H1 (cell line): ENCODE results near the gene ADAMTS6. TPM values are rescaled to one million over a fixed set of nuclear protein-coding genes. Genes with fewer than 3 reads are reported as not detected.
A peak's percentile ranks its signal among the peaks of the same experiment; 100 is the strongest.

Experiments used
- CTCF ChIA-PET: fragments of 300-600 bp; sonication (Branson Sonifier 250); formaldehyde crosslinking; loops from one replicate; lab custom pipeline; 2021; ENCODE audit not compliant: partially characterized antibody; lab: Charles Lee
- POLR2A ChIA-PET: fragments of 300-600 bp; sonication (Branson Sonifier 250); formaldehyde crosslinking; loops from one replicate; lab custom pipeline; 2021; ENCODE audit warnings: inconsistent platforms; ENCODE audit not compliant: partially characterized antibody; lab: Charles Lee
- DNase-seq, 2 experiments: peaks; one replicate each; pipeline versions ENCODE4 v3.0.0 to v3.0.0-alpha.2; 2010 to 2022; ENCODE audit warnings: low spot score in 2 of 2, low read depth in 1 of 2, mixed read lengths in 1 of 2
- FAIRE-seq: peaks from 2 replicates; lab custom pipeline; 2011; peaks lifted over from hg19 to GRCh38; lab: Jason Lieb, UNC
- H2AFZ ChIP-seq: 2 replicates; pipeline ENCODE4 v1.8.1; 2012; ENCODE audit warnings: low read length, inconsistent platforms
- H2AK5ac ChIP-seq: 2 replicates; pipeline ENCODE4 v1.6.1; 2013; ENCODE audit warnings: low read depth, low read length
- H2BK120ac ChIP-seq: replicated peaks from 2 replicates; pipeline ENCODE3; 2013; ENCODE audit warnings: low read depth, low read length, inconsistent platforms
- H2BK12ac ChIP-seq: 2 replicates; pipeline ENCODE4 v1.6.1; 2013; ENCODE audit warnings: low read depth, low read length
- H2BK15ac ChIP-seq: 2 replicates; pipeline ENCODE4 v1.6.1; 2013; ENCODE audit warnings: low read length
- H2BK20ac ChIP-seq: 2 replicates; pipeline ENCODE4 v1.6.1; 2013; ENCODE audit warnings: low read length
- H2BK5ac ChIP-seq: 2 replicates; pipeline ENCODE4 v1.6.1; 2013; ENCODE audit warnings: low read depth, low read length
- H3K14ac ChIP-seq: 2 replicates; pipeline ENCODE4 v1.6.1; 2013; ENCODE audit warnings: inconsistent platforms; ENCODE audit not compliant: insufficient read length
- H3K18ac ChIP-seq: 2 replicates; pipeline ENCODE4 v1.6.1; 2013; ENCODE audit warnings: low read length; ENCODE audit errors: extremely low read depth
- H3K23ac ChIP-seq: 2 replicates; pipeline ENCODE4 v1.6.1; 2013; ENCODE audit warnings: inconsistent platforms; ENCODE audit not compliant: insufficient read length
- H3K23me2 ChIP-seq: 2 replicates; pipeline ENCODE4 v1.6.1; 2013; ENCODE audit warnings: low read depth, low read length
- H3K27ac ChIP-seq: 2 replicates; pipeline ENCODE4 v1.6.1; 2011; ENCODE audit warnings: low read depth, low read length, inconsistent platforms
- H3K27me3 ChIP-seq, 4 experiments: replicated peaks in 1 of 4; 1 replicate in 1 of 4; 2 replicates in 3 of 4; pipeline versions ENCODE4 v1.6.1 to v1.8.1; 2011 to 2013; ENCODE audit warnings: low read length in 3 of 4, mild to moderate bottlenecking in 3 of 4, inconsistent platforms in 2 of 4, mixed read lengths in 2 of 4, moderate library complexity in 1 of 4; ENCODE audit not compliant: control insufficient read depth in 3 of 4, insufficient read depth in 3 of 4; ENCODE audit errors: extremely low read depth in 1 of 4
- H3K36me3 ChIP-seq, 4 experiments: 2 replicates each; pipeline versions ENCODE4 v1.6.1 to v1.8.1; 2011 to 2013; ENCODE audit warnings: mild to moderate bottlenecking in 4 of 4, low read length in 3 of 4, moderate library complexity in 2 of 4, control low read depth in 1 of 4, inconsistent platforms in 1 of 4; ENCODE audit not compliant: insufficient read depth in 4 of 4, control insufficient read depth in 2 of 4
- H3K4ac ChIP-seq: replicated peaks from 2 replicates; pipeline ENCODE3; 2013; ENCODE audit warnings: low read length, low read depth, mixed read lengths, inconsistent platforms; ENCODE audit not compliant: insufficient read length
- H3K4me1 ChIP-seq, 4 experiments: replicated peaks in 1 of 4; 1 replicate in 1 of 4; 2 replicates in 3 of 4; pipeline versions ENCODE4 v1.6.1 to v1.8.1; 2011 to 2013; ENCODE audit warnings: low read length in 3 of 4, inconsistent platforms in 2 of 4, mixed read lengths in 1 of 4; ENCODE audit not compliant: insufficient read depth in 4 of 4, control insufficient read depth in 3 of 4
- H3K4me2 ChIP-seq, 2 experiments: 2 replicates each; pipeline versions ENCODE4 v1.6.1 to v1.8.1; 2011 to 2013; ENCODE audit warnings: low read depth in 2 of 2, low read length in 2 of 2, control low read depth in 1 of 2, inconsistent platforms in 1 of 2, mild to moderate bottlenecking in 1 of 2; ENCODE audit not compliant: insufficient read depth in 1 of 2
- H3K4me3 ChIP-seq, 4 experiments: fragments of 200-600, 300-600 bp in 1 of 4; sonication (generic), shearing (Covaris generic), sonication (Bioruptor Twin) in 1 of 4; 2 replicates each; pipeline versions ENCODE4 v1.5.1 to v1.8.1; 2011 to 2016; ENCODE audit warnings: low read length in 4 of 4, low read depth in 3 of 4, control low read depth in 2 of 4, inconsistent platforms in 2 of 4, mild to moderate bottlenecking in 2 of 4, mixed read lengths in 1 of 4, moderate library complexity in 1 of 4; ENCODE audit not compliant: insufficient read depth in 2 of 4; ENCODE audit errors: extremely low read depth in 1 of 4
- H3K56ac ChIP-seq: replicated peaks from 2 replicates; pipeline ENCODE3; 2013; ENCODE audit warnings: low read depth, mild to moderate bottlenecking, mixed read lengths, low read length, inconsistent platforms; ENCODE audit not compliant: insufficient read length
- H3K79me1 ChIP-seq: 2 replicates; pipeline ENCODE4 v1.6.1; 2013; ENCODE audit warnings: low read depth, low read length, control low read depth
- H3K79me2 ChIP-seq, 2 experiments: 2 replicates each; pipeline versions ENCODE4 v1.6.1 to v1.8.1; 2012 to 2013; ENCODE audit warnings: low read length in 2 of 2, mild to moderate bottlenecking in 2 of 2, inconsistent platforms in 1 of 2; ENCODE audit not compliant: insufficient read depth in 2 of 2, control insufficient read depth in 1 of 2
- H3K9ac ChIP-seq, 4 experiments: replicated peaks in 1 of 4; 1 replicate in 1 of 4; 2 replicates in 3 of 4; pipeline versions ENCODE4 v1.6.1 to v1.8.1; 2011 to 2013; ENCODE audit warnings: low read depth in 3 of 4, low read length in 3 of 4, control low read depth in 2 of 4, mild to moderate bottlenecking in 2 of 4, moderate library complexity in 2 of 4, inconsistent platforms in 1 of 4; ENCODE audit errors: extremely low read depth in 1 of 4
- H3K9me3 ChIP-seq, 2 experiments: 2 replicates each; pipeline versions ENCODE4 v1.6.1 to v1.8.1; 2012 to 2013; ENCODE audit warnings: mild to moderate bottlenecking in 2 of 2, moderate library complexity in 2 of 2, control low read depth in 1 of 2, inconsistent platforms in 1 of 2, low read depth in 1 of 2, low read length in 1 of 2, mixed read lengths in 1 of 2; ENCODE audit not compliant: insufficient read depth in 2 of 2
- H4K20me1 ChIP-seq, 2 experiments: replicated peaks in 1 of 2; 2 replicates each; pipeline versions ENCODE3 to v1.8.1; 2011 to 2013; ENCODE audit warnings: inconsistent platforms in 2 of 2, low read length in 2 of 2, mild to moderate bottlenecking in 1 of 2; ENCODE audit not compliant: insufficient read depth in 2 of 2, control insufficient read depth in 1 of 2
- H4K5ac ChIP-seq: 2 replicates; pipeline ENCODE4 v1.6.1; 2013; ENCODE audit warnings: low read length, low read depth, mixed read lengths, inconsistent platforms; ENCODE audit not compliant: insufficient read length
- H4K8ac ChIP-seq: 2 replicates; pipeline ENCODE4 v1.8.0; 2013; ENCODE audit warnings: mild to moderate bottlenecking, moderate library complexity, low read length, inconsistent platforms; ENCODE audit not compliant: insufficient read depth; ENCODE audit errors: extremely low read depth
- H4K91ac ChIP-seq: replicated peaks from 2 replicates; pipeline ENCODE3; 2013; ENCODE audit warnings: low read length, mixed read lengths, inconsistent platforms; ENCODE audit not compliant: insufficient read length
- HDAC6 ChIP-seq: IDR thresholded peaks from one replicate; pipeline ENCODE4 v1.7.1; 2012; ENCODE audit warnings: low read depth, mild to moderate bottlenecking, inconsistent platforms, low read length, moderate library complexity
- KDM4A ChIP-seq: IDR thresholded peaks from one replicate; pipeline ENCODE4 v1.7.1; 2012; ENCODE audit warnings: low read depth, mild to moderate bottlenecking, moderate library complexity, low read length, inconsistent platforms; ENCODE audit not compliant: severe bottlenecking
- NRF1 ChIP-seq: IDR thresholded peaks from 2 replicates; pipeline ENCODE4 v1.6.1; 2011; ENCODE audit warnings: mild to moderate bottlenecking, low read depth, low read length, improper control_type of control experiment
- PHF8 ChIP-seq: fragments of 200-600 bp; sonication (generic); conservative IDR thresholded peaks from 2 replicates; pipeline ENCODE4 v1.7.1; 2012; ENCODE audit warnings: low read depth, mild to moderate bottlenecking, inconsistent platforms, low read length, moderate library complexity
- POLR2AphosphoS5 ChIP-seq: IDR thresholded peaks from 2 replicates; pipeline ENCODE4 v1.6.1; 2011; ENCODE audit warnings: low read depth, low read length
- RAD21 ChIP-seq, 2 experiments: IDR thresholded peaks in 1 of 2; conservative IDR thresholded peaks in 1 of 2; 2 replicates each; pipeline ENCODE4 v1.6.1; 2011; ENCODE audit warnings: low read depth in 2 of 2, low read length in 2 of 2, improper control_type of control experiment in 1 of 2, inconsistent platforms in 1 of 2, mild to moderate bottlenecking in 1 of 2, moderate library complexity in 1 of 2
- SIN3A ChIP-seq, 2 experiments: IDR thresholded peaks in 1 of 2; conservative IDR thresholded peaks in 1 of 2; 2 replicates each; pipeline ENCODE4 v1.6.1; 2011 to 2012; ENCODE audit warnings: low read length in 2 of 2, improper control_type of control experiment in 1 of 2, low read depth in 1 of 2, mild to moderate bottlenecking in 1 of 2
- USF2 ChIP-seq: IDR thresholded peaks from 2 replicates; pipeline ENCODE4 v1.6.1; 2011; ENCODE audit warnings: low read length, improper control_type of control experiment
- WGBS, 2 experiments: shearing (Covaris generic) in 1 of 2; methylation state at CpG; one replicate each; pipeline versions ENCODE4 v1.1.6 to v1.1.7; 2013 to 2015; ENCODE audit warnings: low lambda C conversion rate in 2 of 2, mixed read lengths in 2 of 2, inconsistent platforms in 1 of 2, low coverage in 1 of 2, missing lambda C conversion rate in 1 of 2; ENCODE audit not compliant: insufficient replicate concordance in 2 of 2, insufficient coverage in 1 of 2, insufficient read length in 1 of 2; ENCODE audit errors: extremely low coverage in 1 of 2, missing lambda C conversion rate in 1 of 2; 5-methylcytosine and 5-hydroxymethylcytosine counted together
- polyA plus RNA-seq, 7 experiments: library from polyadenylated mRNA; depleted of rRNA in 3 of 7; stranded (reverse) in 5 of 7; unstranded in 2 of 7; fragments of >200 nt in 5 of 7; fragments of 200-250 nt in 2 of 7; gene quantifications; 1 replicate in 5 of 7; 2 replicates in 1 of 7; 4 replicates in 1 of 7; pipeline versions ENCODE4 v1.2.1 to v1.2.3, GENCODE V29; 2011 to 2013; ENCODE audit warnings: missing spikeins in 2 of 7, mixed read lengths in 2 of 7
- total RNA-seq: library from RNA; stranded (reverse); fragmentation: NEBNext Ultra II Directional; extraction: Animal tissue kit (Norgen Biotek cat#: 25700); gene quantifications from 2 replicates; pipeline ENCODE4 v1.2.1, GENCODE V29; 2021
- TF ChIP-seq, protein P1 (sequence below): IDR thresholded peaks from 2 replicates; pipeline ENCODE4 v1.6.1; 2012; ENCODE audit warnings: inconsistent platforms

ADAMTS6 gene
- total and polyA plus RNA-seq, 2 of the 8 experiments (the other 6 are each of a cell fraction or from before 2014, with no cell fraction given), result 0.74 to 2.4 TPM

- Histone ChIP-seq H3K18ac (0 out of 2 replicates have a peak overlapping the region, but pooled peaks have one; percentile 55), H2BK15ac (peak overlapping the region; percentile 1; the same call in 1 of the 2 replicates), H3K23ac (no peak overlapping the region), H3K27me3 (no peaks in the 10 kb centered on the region), H3K79me2 (no peaks in the 10 kb centered on the region), H3K4me1 (peaks cover 0 to 9% (median 3%) of the 10 kb centered on the region in 4 experiments; a peak in 5 of 7 replicates), H3K56ac (no peak overlapping the region), H3K79me1 (no peaks in the 10 kb centered on the region), H3K4me2 (no peak overlapping the region), H3K23me2 (no peaks in the 10 kb centered on the region), H3K9me3 (no peaks in the 10 kb centered on the region), H2BK120ac (no peak overlapping the region), H3K27ac (no peak overlapping the region), H2AFZ (no peak overlapping the region), H2BK5ac (peak overlapping the region; percentile 90), H2BK20ac (peak overlapping the region; percentile 56; the same call in 1 of the 2 replicates), H3K14ac (no peak overlapping the region), H3K36me3 (no peaks in the 10 kb centered on the region), H4K5ac (no peak overlapping the region), H3K9ac (no peak overlapping the region), H4K91ac (peak overlapping the region; percentile 67), H2BK12ac (peak overlapping the region; percentile 99; the same call in 1 of the 2 replicates), H3K4me3 (no peak overlapping the region), H3K4ac (peak overlapping the region; percentile 80), H4K20me1 (no peaks in the 10 kb centered on the region), H2AK5ac (peak overlapping the region; percentile 87; the same call in 1 of the 2 replicates), H4K8ac (no peak overlapping the region)
- no peak for FAIRE-seq
- POLR2A ChIA-PET, result no interaction called here
- CTCF ChIA-PET, result interaction anchor here (0.6 to 1.6 kb wide), 4 partner anchors 14 to 187 kb away, joined by 3 to 4 read pairs (median 3); no protein-coding TSS in a partner anchor
- DNase-seq, result no peak
- whole genome bisulfite sequencing, 2 experiments, result 83% methylated on average over 9 of the region's 9 CpGs; no CpG with 5 or more reads in 1 of the 2 experiments
- TF ChIP-seq, protein P1, sequence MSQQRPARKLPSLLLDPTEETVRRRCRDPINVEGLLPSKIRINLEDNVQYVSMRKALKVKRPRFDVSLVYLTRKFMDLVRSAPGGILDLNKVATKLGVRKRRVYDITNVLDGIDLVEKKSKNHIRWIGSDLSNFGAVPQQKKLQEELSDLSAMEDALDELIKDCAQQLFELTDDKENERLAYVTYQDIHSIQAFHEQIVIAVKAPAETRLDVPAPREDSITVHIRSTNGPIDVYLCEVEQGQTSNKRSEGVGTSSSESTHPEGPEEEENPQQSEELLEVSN, result no peak
- TF ChIP-seq PHF8 (no peak), RAD21 (IDR thresholded peaks at IDR 0.05 in 1 of 2, conservative IDR thresholded peaks at IDR 0.05 in 1 of 2; ENCODE audit: low read depth in 2 of 2, low read length in 2 of 2) (no peak), NRF1 (no peak), POLR2AphosphoS5 (no peak), KDM4A (no peak), HDAC6 (no peak), SIN3A (conservative IDR thresholded peaks at IDR 0.05 in 1 of 2, IDR thresholded peaks at IDR 0.05 in 1 of 2; ENCODE audit: low read depth in 1 of 2, low read length in 2 of 2) (no peak), USF2 (no peak)
Measured at GRCh38 chr5:65144136-65144871, 337.4 kb downstream of the ADAMTS6 start.
